Fibroblast of villous mesenchyme (primary cell): ENCODE measurements around the gene RAPGEF2. TPM values are rescaled to one million over a fixed set of nuclear protein-coding genes. Genes with fewer than 3 reads are reported as not detected.

Source experiments
- DNase-seq: peaks from one replicate; pipeline ENCODE4 v3.0.0-alpha.2; 2010; ENCODE audit warnings: low read depth
- H3K4me3 ChIP-seq: 2 replicates; pipeline ENCODE4 v1.5.1; 2011; ENCODE audit warnings: low read depth, mild to moderate bottlenecking, low read length
- CTCF ChIP-seq: IDR thresholded peaks from 2 replicates; pipeline ENCODE4 v1.5.1; 2012; ENCODE audit warnings: low read depth, mild to moderate bottlenecking, low read length; ENCODE audit not compliant: insufficient read depth
- total RNA-seq: library from RNA; depleted of rRNA; stranded (reverse); fragments of >200 nt; gene quantifications from 2 replicates; pipeline ENCODE4 v1.2.3, GENCODE V29; 2012

RAPGEF2 gene
- total RNA-seq, 1 donor, result 47.1 TPM

- no peak overlapping the region for H3K4me3 ChIP-seq
- TF ChIP-seq CTCF, result no peak
- DNase-seq, result no peak
These were observed 179.4 kb downstream of the RAPGEF2 start for GRCh38 chr4:159282329-159282728.

GRCh38 chr4:159282944-159283343 lies 180.1 kb downstream of the RAPGEF2 start:
- no peak overlapping the region for H3K4me3 ChIP-seq

GRCh38 chr4:159283696-159284095 lies 180.8 kb downstream of the RAPGEF2 start:
- DNase-seq, result peak; percentile 69
- no peak for TF ChIP-seq CTCF
- no peak overlapping the region for H3K4me3 ChIP-seq

More at GRCh38 chr4:159282944-159283343, 180.1 kb downstream of the RAPGEF2 start:
- no peak for TF ChIP-seq CTCF
- DNase-seq, result no peak

- TF ChIP-seq CTCF, result no peak
- peak overlapping the region; percentile 16 for H3K4me3 ChIP-seq
- DNase-seq, result peak; percentile 52
These were observed 181.2 kb downstream of the RAPGEF2 start for GRCh38 chr4:159284113-159284512.

GRCh38 chr4:159284733-159285132 lies 181.9 kb downstream of the RAPGEF2 start:
- no peak for TF ChIP-seq CTCF
- H3K4me3 ChIP-seq, result no peak overlapping the region
- DNase-seq, result no peak

GRCh38 chr4:159287767-159288166 lies 184.9 kb downstream of the RAPGEF2 start:
- DNase-seq, result no peak
- H3K4me3 ChIP-seq, result no peak overlapping the region
- TF ChIP-seq CTCF, result no peak

- no peak for DNase-seq
- H3K4me3 ChIP-seq, result no peak overlapping the region
- no peak for TF ChIP-seq CTCF
These were observed 186.8 kb downstream of the RAPGEF2 start for GRCh38 chr4:159289682-159290081.
